Muscle of leg (tissue), 11 donors: ENCODE results near the gene GPX5. TPM values are rescaled to one million over a fixed set of nuclear protein-coding genes. Genes with fewer than 3 reads are reported as not detected.
"Not testable (repeated sequence)": the region's sequence is repeated elsewhere in the genome, so short reads cannot be mapped to it uniquely, and the experiment has no call there.

ENCODE experiments used
- DNase-seq: peaks from one replicate; pipeline ENCODE4 v3.0.0; 2013
- H3K27ac ChIP-seq: one replicate; pipeline ENCODE4 v1.5.1; 2013; ENCODE audit warnings: mild to moderate bottlenecking, low read length, control low read depth
- H3K27me3 ChIP-seq: one replicate; pipeline ENCODE4 v1.6.1; 2013; ENCODE audit warnings: low read length; ENCODE audit not compliant: control insufficient read depth, insufficient read depth
- H3K36me3 ChIP-seq: one replicate; pipeline ENCODE4 v1.6.1; 2013; ENCODE audit warnings: low read length; ENCODE audit not compliant: control insufficient read depth, insufficient read depth
- H3K4me1 ChIP-seq: one replicate; pipeline ENCODE4 v1.6.1; 2013; ENCODE audit warnings: low read length; ENCODE audit not compliant: control insufficient read depth, insufficient read depth
- H3K4me3 ChIP-seq: one replicate; pipeline ENCODE4 v1.5.1; 2013; ENCODE audit warnings: low read length, control low read depth
- H3K9me3 ChIP-seq: replicated peaks from 2 replicates; pipeline ENCODE4 v1.6.1; 2013; ENCODE audit warnings: low read depth, low read length; ENCODE audit not compliant: control insufficient read depth
- WGBS: methylation state at CpG from one replicate; pipeline ENCODE4 v1.1.5; 2013; ENCODE audit warnings: missing lambda C conversion rate; ENCODE audit not compliant: insufficient coverage; 5-methylcytosine and 5-hydroxymethylcytosine counted together
- polyA plus RNA-seq, 8 donors: library from polyadenylated mRNA; unstranded; fragments of 120-200 nt; gene quantifications; one replicate each; pipeline versions ENCODE4 v1.2.1 to v1.2.3, GENCODE V29; 2013; ENCODE audit warnings: inconsistent platforms in 1 of 8, low replicate concordance in 1 of 8; ENCODE audit not compliant: insufficient read length in 8 of 8, insufficient read depth in 1 of 8
- total RNA-seq: library from RNA; stranded (reverse); fragments of 120-200 nt; gene quantifications from one replicate; pipeline ENCODE4 v1.2.4, GENCODE V29; 2013

Gene GPX5
- total and polyA plus RNA-seq, 9 donors = not detected

DNA sequence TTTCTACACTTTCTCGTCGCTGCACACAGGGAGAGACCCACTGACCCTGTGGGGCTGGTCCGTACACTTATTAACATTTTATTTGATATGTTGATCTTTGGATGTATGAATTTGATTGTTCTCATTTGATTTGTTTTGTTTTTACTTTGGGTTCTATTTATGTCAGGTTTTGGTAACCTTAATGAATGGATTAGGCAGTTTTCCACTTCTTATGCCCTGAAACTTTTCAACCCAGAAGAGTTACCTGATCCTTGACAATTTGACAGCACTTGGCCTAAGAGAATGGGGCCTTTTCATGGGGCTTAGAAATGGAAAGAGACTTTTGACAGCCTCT is 33.7 kb upstream of the GPX5 start:
- H3K9me3 ChIP-seq = no peaks in the 10 kb centered on the region
- H3K27ac ChIP-seq = no peak overlapping the region
- no peak for DNase-seq
- no CpG with 5 or more reads among the region's 3 CpGs for WGBS
- no peaks in the 10 kb centered on the region for H3K36me3 ChIP-seq
- H3K27me3 ChIP-seq = peaks cover 25% of the 10 kb centered on the region
- no peak overlapping the region for H3K4me3 ChIP-seq
- H3K4me1 ChIP-seq = peaks cover 5% of the 10 kb centered on the region

DNA sequence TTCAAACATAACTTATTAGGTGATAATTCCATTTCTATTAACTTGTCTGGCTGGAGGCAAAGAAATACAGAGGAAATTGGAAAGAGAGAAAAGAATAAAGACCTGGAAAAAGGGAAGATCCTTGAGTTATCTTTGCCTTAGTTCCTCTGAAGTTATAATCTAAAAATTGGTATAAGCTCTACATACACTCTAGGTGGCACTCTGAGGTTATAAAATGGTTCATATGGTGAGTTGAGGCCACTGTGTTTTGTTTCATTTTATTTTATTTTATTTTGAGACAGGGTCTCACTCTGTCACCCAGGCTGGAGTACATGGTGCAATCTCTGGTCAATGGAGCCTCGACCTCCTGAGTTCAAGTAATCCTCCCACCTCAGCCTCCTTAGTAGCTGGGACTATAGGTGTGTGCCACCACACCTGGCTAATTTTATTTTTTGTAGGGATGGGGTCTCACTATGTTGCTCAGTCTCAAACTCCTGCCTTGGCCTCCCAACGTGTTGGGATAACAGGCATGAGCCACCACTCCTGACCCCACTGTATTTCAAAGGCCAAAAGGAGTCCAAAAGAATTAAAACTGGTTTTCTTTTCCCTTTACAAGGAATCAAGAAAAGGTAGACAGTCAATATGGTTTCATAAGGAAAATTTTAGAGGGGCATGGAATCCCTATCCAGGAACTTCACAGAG is 29.4 kb upstream of the GPX5 start:
- no CpG with 5 or more reads among the region's 2 CpGs for WGBS
- H3K36me3 ChIP-seq = no peaks in the 10 kb centered on the region
- H3K27ac ChIP-seq = no peak overlapping the region
- DNase-seq = peak; percentile 5
- peaks cover 5% of the 10 kb centered on the region for H3K27me3 ChIP-seq
- H3K4me1 ChIP-seq = no peaks in the 10 kb centered on the region
- H3K9me3 ChIP-seq = no peaks in the 10 kb centered on the region
- H3K4me3 ChIP-seq = no peak overlapping the region

DNA sequence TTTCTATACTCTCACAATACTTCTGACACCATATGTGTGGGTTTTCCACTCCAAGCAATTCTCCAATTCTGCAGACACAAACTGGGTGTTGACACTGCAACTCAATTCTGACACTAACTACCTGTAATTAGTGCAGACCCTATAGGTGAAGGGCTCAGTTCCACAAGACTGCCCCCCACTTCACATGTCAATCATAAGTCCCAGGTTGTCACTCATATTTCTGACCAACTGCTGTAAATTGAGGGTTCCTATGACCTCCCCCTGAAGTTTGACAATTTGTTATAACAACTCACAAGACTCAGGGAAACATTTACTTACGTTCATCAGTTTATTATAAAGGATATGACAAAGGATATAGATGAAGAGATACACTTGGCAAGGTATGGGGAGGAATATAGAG is 28.4 kb upstream of the GPX5 start:
- Histone ChIP-seq H3K4me1 (no peaks in the 10 kb centered on the region), H3K4me3 (no peak overlapping the region), H3K36me3 (no peaks in the 10 kb centered on the region), H3K27me3 (no peaks in the 10 kb centered on the region), H3K27ac (no peak overlapping the region), H3K9me3 (no peaks in the 10 kb centered on the region)
- no peak for DNase-seq
- no CpG with 5 or more reads among the region's 1 CpG for WGBS

DNA sequence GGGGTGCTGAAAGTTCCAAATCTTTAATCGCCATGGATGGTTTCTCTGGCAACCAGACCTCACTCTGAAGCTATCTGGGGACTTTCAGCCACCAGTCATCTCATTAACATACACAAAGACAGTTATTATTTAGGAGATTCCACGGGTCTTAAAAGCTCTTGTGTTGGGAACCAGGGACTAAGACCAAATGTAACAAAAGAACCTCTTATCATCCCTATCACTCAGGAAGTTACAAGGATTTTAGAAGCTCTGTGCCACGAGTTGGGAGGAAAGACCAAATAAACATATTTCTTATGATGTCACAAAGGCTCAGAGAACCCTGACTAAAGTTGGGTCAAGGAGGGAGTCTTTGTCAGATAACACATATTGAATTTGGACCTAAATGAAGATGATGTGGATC is 27.8 kb upstream of the GPX5 start:
- Histone ChIP-seq H3K9me3 (no peaks in the 10 kb centered on the region), H3K27ac (no peak overlapping the region), H3K27me3 (no peaks in the 10 kb centered on the region), H3K36me3 (no peaks in the 10 kb centered on the region), H3K4me3 (no peak overlapping the region), H3K4me1 (no peaks in the 10 kb centered on the region)
- DNase-seq = no peak
- WGBS = 67% methylated on average over 1 of the region's 3 CpGs

- no peaks in the 10 kb centered on the region for H3K4me1 ChIP-seq
- WGBS = 88% methylated on average over 4 of the region's 6 CpGs
These were observed 24.4 kb upstream of the GPX5 start for GRCh38 chr6:28501259-28501658.

DNA sequence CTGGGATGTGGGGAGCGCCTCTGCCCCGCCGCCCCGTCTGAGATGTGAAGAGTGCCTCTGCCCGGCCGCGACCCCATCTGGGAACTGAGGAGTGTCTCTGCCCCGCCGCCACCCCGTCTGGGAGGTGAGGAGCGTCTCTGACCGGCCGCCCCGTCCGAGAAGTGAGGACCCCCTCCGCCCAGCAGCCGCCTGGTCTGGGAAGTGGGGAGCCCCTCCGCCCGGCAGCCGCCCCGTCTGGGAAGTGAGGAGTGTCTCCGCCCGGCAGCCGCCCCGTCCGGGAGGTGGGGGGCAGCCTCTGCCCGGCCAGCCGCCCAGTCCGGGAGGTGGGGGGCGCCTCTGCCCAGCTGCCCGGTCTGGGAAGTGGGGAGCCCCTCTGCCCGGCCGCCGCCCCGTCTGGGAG is 23.5 kb upstream of the GPX5 start:
- H3K4me1 ChIP-seq, DNase-seq, H3K9me3 ChIP-seq, H3K4me3 ChIP-seq, H3K27me3 ChIP-seq, H3K36me3 ChIP-seq, H3K27ac ChIP-seq: not testable (repeated sequence)
- 95% methylated on average over 27 of the region's 35 CpGs for WGBS

More at GRCh38 chr6:28501259-28501658, 24.4 kb upstream of the GPX5 start:
- H3K4me3 ChIP-seq = no peak overlapping the region
- no peaks in the 10 kb centered on the region for H3K36me3 ChIP-seq
- no peaks in the 10 kb centered on the region for H3K27me3 ChIP-seq
- no peak for DNase-seq
- H3K9me3 ChIP-seq = no peaks in the 10 kb centered on the region
- no peak overlapping the region for H3K27ac ChIP-seq

DNA sequence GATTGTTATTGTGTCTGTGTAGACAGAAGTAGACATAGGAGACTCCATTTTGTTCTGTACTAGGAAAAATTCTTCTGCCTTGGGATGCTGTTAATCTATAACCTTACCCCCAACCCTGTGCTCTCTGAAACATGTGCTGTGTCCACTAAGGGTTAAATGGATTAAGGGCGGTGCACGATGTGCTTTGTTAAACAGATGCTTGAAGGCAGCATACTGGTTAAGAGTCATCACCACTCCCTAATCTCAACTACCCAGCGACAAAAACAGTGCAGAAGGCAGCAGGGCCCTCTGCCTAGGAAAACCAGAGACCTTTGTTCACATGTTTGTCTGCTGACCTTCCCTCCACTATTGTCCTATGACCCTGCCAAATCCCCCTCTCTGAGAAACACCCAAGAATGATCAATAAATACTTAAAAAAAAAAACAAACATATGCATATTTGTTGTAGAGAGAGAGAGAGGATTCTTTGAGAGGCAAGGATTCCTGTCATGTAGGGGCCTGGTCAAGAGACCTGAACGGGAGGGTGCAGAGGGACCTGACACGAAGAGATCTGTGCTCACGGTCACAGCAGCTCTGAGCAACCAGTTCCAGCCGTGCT is 22.9 kb upstream of the GPX5 start:
- not testable (repeated sequence) for H3K4me3 ChIP-seq, H3K9me3 ChIP-seq, H3K27ac ChIP-seq, DNase-seq, H3K27me3 ChIP-seq, H3K4me1 ChIP-seq, H3K36me3 ChIP-seq
- 76% methylated on average over 4 of the region's 7 CpGs for WGBS

GRCh38 chr6:28505733-28506132 is 19.9 kb upstream of the GPX5 start:
- no peak for DNase-seq
- Histone ChIP-seq H3K9me3 (no peaks in the 10 kb centered on the region), H3K36me3 (no peaks in the 10 kb centered on the region), H3K4me3 (no peak overlapping the region), H3K27ac (no peak overlapping the region), H3K27me3 (no peaks in the 10 kb centered on the region), H3K4me1 (no peaks in the 10 kb centered on the region)
- WGBS = no CpG with 5 or more reads among the region's 1 CpG

DNA sequence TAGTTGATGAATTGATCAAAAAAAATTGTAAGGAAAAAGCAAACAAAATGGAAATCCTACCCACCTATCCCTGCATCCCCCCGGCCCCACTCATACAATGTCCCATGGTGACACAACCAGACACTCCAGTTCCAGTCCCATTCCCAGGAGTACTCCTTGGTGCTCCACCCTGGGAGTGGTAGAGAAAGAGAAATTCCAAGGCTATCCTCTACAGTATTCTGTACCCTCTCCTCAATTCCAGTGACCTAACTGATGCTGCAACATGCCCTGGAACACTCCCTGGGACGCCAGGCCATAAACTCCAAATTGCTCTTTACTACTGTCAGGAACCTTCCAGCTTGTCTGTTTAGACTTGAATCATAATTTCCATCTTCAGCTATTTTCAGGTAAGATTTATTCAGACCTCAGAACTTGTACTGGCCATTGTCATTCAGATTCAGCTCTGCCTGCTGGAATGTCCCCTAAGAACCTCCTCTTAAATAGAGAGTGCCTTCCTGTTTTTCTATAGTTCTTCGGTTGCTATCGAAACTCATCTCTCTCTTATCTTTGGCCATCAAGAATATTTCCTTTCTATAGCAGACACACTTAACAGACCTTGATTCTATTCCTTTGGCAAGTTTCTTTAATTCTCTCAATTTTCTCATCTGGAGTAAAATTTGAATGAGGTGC is 18.7 kb upstream of the GPX5 start:
- no peak for DNase-seq
- Histone ChIP-seq H3K4me1 (no peaks in the 10 kb centered on the region), H3K27me3 (no peaks in the 10 kb centered on the region), H3K9me3 (no peaks in the 10 kb centered on the region), H3K4me3 (no peak overlapping the region), H3K36me3 (no peaks in the 10 kb centered on the region), H3K27ac (no peak overlapping the region)
- whole genome bisulfite sequencing = 33% methylated on average over 1 of the region's 4 CpGs

DNA sequence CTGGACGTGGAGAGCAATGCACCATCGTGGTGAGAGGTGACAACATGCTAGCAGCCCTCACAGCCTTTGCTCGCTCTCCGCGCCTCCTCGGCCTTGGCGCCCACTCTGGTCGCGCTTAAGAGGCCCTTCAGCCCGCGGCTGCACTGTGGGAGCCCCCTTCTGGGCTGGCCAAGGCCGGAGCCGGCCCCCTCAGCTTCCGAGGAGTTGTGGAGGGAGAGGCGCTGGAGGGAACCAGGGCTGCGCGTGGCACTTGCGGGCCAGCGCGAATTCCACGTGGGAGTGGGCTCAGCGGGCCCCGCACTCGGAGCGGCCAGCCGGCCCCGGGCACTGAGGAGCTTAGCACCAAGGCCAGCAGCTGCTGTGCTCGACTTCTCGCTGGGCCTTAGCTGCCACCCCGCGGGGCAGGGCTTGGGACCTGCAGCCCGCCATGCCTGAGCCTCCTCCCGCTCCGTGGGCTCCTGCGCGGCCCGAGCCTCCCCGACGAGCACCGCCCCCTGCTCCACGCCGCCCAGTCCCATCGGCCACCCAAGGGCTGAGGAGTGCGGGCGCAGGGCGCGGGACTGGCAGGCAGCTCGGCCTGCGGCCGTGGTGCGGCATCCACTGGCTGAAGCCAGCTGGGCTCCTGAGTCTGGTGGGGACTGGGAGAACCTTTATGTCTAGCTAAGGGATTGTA is 13.9 kb upstream of the GPX5 start:
- Histone ChIP-seq H3K4me3 (no peak overlapping the region), H3K36me3 (no peaks in the 10 kb centered on the region), H3K4me1 (no peaks in the 10 kb centered on the region), H3K27me3 (peaks cover 4% of the 10 kb centered on the region), H3K9me3 (no peaks in the 10 kb centered on the region), H3K27ac (no peak overlapping the region)
- DNase-seq = no peak
- 95% methylated on average over 45 of the region's 51 CpGs for WGBS
